Muscle layer of colon (tissue), 2 donors: Measurements from ENCODE around the gene PRDM11.

Source experiments
- H3K27ac ChIP-seq: one replicate; pipeline ENCODE4 v1.7.0; 2013; ENCODE audit warnings: low read depth, mild to moderate bottlenecking, low read length, moderate library complexity
- H3K27me3 ChIP-seq, 2 donors: one replicate each; pipeline ENCODE4 v1.7.0; 2013; ENCODE audit warnings: low read length in 2 of 2, mild to moderate bottlenecking in 2 of 2; ENCODE audit not compliant: insufficient read depth in 2 of 2, control insufficient read depth in 1 of 2
- H3K36me3 ChIP-seq: one replicate; pipeline ENCODE4 v1.7.0; 2013; ENCODE audit warnings: mild to moderate bottlenecking, low read length; ENCODE audit not compliant: insufficient read depth
- H3K4me1 ChIP-seq: one replicate; pipeline ENCODE4 v1.7.0; 2013; ENCODE audit warnings: mild to moderate bottlenecking, low read length; ENCODE audit not compliant: insufficient read depth
- H3K4me3 ChIP-seq, 2 donors: one replicate each; pipeline ENCODE4 v1.7.0; 2013; ENCODE audit warnings: low read length in 2 of 2, low read depth in 1 of 2, mild to moderate bottlenecking in 1 of 2, moderate library complexity in 1 of 2
- H3K9ac ChIP-seq: one replicate; pipeline ENCODE4 v1.7.0; 2013; ENCODE audit warnings: low read length
- H3K9me3 ChIP-seq: one replicate; pipeline ENCODE4 v1.7.0; 2013; ENCODE audit warnings: mild to moderate bottlenecking, low read length
- donor health status: abdominal sarcoma.
- donor health status: Adenocarcinoma of cecum.

The PRDM11 gene

GRCh38 chr11:45278714-45279113 lies 132.3 kb downstream of the PRDM11 start:
- Histone ChIP-seq H3K4me1 (no peaks in the 10 kb centered on the region), H3K27me3 (no peaks in the 10 kb centered on the region), H3K27ac (no peak overlapping the region)

GRCh38 chr11:45279645-45280044 lies 133.2 kb downstream of the PRDM11 start:
- Histone ChIP-seq H3K9me3 (no peaks in the 10 kb centered on the region), H3K27me3 (peaks cover 2 to 5% of the 10 kb centered on the region in 2 donors), H3K36me3 (no peaks in the 10 kb centered on the region), H3K9ac (no peak overlapping the region), H3K27ac (no peak overlapping the region), H3K4me3 (no peak overlapping the region), H3K4me1 (no peaks in the 10 kb centered on the region)

More at GRCh38 chr11:45278714-45279113, 132.3 kb downstream of the PRDM11 start:
- Histone ChIP-seq H3K36me3 (no peaks in the 10 kb centered on the region), H3K4me3 (no peak overlapping the region), H3K9ac (no peak overlapping the region), H3K9me3 (no peaks in the 10 kb centered on the region)

- Histone ChIP-seq H3K4me1 (no peaks in the 10 kb centered on the region), H3K36me3 (no peaks in the 10 kb centered on the region), H3K27me3 (peaks cover 9 to 13% of the 10 kb centered on the region in 2 donors), H3K27ac (no peak overlapping the region), H3K4me3 (no peak overlapping the region), H3K9me3 (no peaks in the 10 kb centered on the region), H3K9ac (no peak overlapping the region)
Measured at GRCh38 chr11:45280449-45280848, 134.0 kb downstream of the PRDM11 start.

GRCh38 chr11:45282081-45282480 lies 135.6 kb downstream of the PRDM11 start:
- H3K27ac ChIP-seq: no peak overlapping the region
- H3K4me3 ChIP-seq: no peak overlapping the region
- H3K27me3 ChIP-seq: peaks cover 22% of the 10 kb centered on the region in 2 donors
- no peaks in the 10 kb centered on the region for H3K36me3 ChIP-seq
- H3K9ac ChIP-seq: no peak overlapping the region
- H3K9me3 ChIP-seq: no peaks in the 10 kb centered on the region
- H3K4me1 ChIP-seq: no peaks in the 10 kb centered on the region
